Stimulated activated CD8-positive, alpha-beta memory T cell treated with anti-CD3 and anti-CD28 coated beads, Interleukin-2, amount 100 ng/mL, for 48 hours (primary cell): ENCODE results near the gene UBE2V1.
"Not testable (repeated sequence)": the region's sequence is repeated elsewhere in the genome, so short reads cannot be mapped to it uniquely, and the experiment has no call there.

ENCODE experiments used
- DNase-seq, 2 donors: peaks; one replicate each; pipeline ENCODE4 v3.0.0-alpha.2; 2020; ENCODE audit warnings: low read depth in 2 of 2

Gene UBE2V1

DNA sequence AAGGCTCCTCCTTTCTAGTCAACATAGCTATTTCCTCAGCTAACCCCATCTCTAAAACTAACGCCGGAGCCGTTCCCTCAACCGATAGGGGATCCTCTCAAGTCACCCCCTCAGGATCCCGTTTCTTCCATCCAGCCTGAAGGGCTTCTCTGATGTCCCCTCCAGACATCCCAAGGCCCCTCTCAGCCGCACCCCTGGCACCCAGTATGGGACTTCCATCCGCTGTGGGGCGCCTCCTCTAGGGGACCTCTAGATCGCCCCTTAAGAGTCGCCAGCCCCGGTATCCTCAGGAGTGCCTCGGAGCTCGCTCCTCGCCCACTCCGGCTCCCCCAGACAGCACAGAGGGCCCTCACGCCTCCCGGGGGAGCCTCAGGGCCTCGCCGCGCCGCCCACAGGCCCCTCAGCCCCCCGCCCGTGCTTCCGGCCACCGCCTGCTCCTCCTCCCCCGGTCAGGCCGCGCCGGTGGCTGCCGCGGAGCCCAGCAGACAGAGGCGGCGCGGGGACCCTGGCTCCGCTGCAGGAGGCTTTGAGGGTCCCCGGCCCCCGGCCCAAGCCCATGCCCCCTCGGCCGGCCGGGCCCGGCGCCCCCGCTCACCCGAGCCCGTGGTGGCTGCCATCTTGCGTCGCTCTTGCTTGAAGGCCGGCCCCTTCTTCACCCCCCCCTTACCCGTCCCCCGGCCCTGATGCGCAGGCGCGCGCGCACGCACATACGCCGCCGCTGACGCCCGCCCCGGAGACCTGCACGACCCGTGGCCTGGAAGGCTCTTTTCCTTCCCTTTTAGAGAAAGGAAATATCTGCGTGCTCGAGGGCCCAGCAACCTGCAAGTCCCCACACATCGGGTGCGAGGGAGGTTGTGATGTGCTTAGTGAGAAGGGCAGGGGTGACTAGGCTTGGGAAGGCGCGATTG, at the start of gene UBE2V1:
UBE2V1 (minus strand) TSS at position 639 of the 908 bp plus-strand sequence; CDS start at position 617, 22 bp downstream.
- peak; percentile 83 to 87 for DNase-seq

DNA sequence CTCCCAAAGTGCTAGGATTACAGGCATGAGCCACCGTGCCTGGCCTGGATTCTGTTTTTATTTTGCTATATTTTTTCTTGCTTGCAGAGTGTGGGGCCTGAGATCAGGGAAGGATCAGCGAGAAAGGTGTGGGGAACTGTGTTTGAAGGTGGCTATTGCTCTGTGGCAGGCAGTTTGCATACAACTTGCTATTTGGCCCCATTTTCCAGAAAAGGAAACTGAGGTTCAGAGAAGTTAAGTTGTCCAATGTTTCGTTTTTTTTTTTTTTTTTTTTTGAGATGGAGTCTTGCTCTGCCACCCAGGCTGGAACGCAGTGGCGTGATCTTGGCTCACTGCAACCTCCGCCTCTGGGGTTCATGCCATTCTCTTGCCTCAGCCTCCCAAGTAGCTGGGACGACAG, 48.5 kb upstream of the UBE2V1 start:
- DNase-seq, result not testable (repeated sequence)

DNA sequence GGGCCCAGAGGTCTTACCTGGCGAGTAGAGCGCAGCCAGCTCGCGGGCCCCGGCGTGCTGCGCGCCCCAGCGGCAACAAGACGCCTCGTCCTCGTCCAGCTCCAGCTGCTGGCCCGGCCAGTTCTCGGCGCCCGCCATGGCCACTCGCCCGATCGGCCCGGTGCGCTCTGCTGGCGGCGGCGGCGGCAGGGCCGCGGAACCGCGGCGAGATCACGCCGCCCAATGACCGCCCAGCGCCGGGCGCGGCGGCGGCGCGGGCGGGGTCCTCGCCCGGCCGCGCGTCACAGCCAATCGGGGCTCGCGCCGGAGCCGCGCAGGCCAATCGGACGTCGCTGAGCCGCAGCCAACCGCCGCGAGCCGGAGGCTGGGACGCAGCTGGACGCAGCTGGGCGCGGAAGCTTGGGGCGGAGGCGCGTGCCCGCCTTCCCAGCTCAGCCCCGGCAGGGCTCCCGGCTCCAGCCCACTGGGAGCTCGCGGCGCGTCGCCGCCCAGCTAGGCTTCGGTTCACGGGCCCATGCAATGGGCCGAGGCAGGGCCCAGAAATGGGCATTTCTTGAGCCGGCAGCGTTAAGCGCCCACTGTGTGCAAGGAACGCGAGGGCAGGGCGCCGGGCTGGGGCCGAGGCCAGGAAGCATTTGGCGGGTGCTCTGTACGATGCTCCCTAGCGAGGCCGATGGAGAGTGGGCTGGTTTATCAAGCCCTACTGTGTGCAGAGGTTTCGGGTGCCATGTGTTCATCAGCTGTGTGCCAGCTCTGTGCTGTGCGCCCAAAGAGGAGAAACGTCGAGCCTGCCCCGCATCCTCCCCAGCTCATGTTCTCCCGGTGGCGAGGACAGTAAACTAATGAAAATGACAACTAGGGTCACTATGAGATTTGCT, 40.8 kb upstream of the UBE2V1 start, which contains the start of gene PEDS1:
PEDS1 (minus strand) TSS at position 224 of the 878 bp plus-strand sequence; CDS start at position 138, 86 bp downstream.
- DNase-seq, result peak; percentile 76 to 79

DNA sequence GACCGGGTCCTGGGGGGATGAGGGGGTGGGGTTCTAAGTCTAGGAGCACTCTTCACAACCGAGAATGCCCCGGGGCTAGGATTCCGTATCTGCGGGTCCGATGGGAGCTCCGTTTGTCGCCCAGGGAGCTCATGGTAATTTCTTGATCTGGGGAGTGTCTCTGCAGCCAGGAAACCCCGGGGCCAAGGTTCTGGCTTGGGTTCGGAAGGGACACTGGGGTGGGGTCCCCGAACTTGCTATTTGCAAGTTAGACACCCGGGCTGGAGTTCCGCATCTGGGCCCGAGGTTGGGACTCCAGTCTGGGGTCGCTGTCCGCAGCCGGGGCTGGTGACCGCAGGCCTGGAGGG, 40.2 kb upstream of the UBE2V1 start:
- peak in 1 of 2 donors; percentile 7 for DNase-seq

DNA sequence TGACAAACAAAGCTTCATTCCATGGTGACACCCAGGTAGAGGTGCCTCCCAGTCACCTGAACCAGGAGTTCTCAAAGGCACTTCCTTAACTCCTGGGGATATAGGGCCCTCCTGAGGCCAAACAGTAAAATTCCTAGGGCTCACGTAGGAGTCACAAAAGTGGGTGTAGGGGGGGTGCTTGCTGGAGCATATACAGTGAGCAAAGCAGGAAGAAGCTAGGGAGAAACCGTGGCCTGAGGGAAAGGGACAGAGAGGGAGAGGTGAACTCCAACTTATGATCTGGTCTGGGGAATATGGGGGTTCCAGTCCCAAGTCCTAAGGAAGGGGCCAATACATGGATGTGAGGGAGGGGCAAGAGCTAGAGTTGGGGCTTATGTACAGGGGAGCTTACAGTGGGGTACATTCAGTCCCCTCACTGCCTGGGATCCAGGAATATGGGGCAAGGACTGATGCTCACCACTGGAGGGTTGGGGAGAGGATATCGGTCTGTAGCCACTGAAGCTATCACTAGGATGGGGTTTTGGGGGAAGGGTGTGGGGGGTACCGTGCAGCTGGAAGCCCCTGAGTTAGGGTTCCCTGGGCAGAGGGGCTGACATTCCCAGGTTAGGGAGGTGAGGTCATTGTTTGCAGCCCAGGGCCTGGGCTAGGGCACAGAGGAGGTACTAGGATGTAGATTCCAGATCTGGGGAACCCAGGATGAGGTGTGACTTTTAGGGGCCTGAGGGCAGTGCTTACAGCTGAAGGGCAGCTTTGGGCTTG, 39.6 kb upstream of the UBE2V1 start:
- no peak for DNase-seq

DNA sequence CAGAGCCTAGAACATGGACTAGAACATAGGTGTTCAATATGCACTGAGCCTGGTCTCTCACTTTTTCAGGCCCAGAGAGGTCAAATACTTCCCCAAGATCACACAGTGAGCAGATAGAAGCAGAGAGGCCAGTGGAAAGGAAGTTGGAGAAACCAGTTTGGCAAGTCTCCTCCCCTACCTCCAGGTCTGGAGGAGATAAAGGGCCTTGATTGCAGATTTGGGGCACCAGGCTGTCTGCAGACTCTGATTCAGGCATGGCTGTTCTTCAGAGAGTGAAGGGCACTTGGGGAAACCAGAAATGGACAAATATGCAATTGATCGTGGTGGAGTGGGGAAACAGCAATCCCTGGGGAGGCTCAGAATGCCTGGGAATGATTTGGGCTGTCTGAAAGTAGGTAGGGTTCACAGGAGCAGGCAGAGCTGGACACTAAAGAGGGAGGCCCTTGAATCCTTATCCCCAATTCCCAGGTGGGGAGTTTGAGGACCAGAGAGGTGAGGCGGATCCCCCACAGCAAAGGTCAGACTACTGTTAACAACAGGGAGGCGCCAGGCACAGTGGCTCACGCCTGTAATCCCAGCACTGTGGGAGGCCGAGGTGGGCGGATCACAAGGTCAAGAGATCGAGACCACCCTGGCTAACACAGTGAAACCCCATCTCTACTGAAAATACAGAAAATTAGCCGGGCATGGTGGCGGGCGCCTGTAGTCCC, 38.2 kb upstream of the UBE2V1 start:
- no peak for DNase-seq

DNA sequence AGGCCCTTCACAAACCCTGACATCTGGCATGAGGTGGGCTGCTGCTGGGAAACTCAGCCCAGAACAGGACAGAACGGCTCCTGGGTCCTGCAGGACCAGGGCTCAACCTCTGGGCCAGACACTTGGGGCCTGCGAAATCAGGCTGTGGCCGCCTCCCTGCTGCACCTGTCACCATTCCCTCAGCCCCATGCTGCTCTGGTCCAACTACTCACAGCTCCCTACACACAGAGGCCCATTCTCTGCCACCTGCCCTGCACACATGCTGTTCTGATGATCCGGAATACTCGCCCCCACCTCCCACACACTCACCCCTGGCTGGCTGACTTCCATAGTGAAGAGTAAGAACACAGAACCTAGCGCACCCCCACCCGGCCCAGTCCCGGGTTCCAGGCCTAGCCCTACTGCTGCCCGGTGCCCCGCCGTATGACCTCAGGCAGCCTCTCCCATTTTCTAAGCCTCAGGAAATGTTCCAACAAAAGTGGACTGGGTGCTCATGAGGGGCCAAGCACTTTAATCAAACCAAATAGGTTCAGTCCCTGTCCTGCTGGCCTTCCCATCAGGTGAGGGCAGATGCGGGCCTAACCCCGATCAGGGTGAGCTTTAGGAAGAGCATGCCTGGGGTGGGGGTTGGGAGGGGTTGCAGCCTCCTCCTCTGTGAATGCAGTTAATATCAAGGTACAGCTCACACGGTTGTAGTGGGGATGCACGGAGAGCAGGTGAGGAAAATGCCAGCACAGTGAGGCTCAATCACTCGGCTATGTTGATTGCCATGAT, 36.7 kb upstream of the UBE2V1 start:
- DNase-seq, result no peak

DNA sequence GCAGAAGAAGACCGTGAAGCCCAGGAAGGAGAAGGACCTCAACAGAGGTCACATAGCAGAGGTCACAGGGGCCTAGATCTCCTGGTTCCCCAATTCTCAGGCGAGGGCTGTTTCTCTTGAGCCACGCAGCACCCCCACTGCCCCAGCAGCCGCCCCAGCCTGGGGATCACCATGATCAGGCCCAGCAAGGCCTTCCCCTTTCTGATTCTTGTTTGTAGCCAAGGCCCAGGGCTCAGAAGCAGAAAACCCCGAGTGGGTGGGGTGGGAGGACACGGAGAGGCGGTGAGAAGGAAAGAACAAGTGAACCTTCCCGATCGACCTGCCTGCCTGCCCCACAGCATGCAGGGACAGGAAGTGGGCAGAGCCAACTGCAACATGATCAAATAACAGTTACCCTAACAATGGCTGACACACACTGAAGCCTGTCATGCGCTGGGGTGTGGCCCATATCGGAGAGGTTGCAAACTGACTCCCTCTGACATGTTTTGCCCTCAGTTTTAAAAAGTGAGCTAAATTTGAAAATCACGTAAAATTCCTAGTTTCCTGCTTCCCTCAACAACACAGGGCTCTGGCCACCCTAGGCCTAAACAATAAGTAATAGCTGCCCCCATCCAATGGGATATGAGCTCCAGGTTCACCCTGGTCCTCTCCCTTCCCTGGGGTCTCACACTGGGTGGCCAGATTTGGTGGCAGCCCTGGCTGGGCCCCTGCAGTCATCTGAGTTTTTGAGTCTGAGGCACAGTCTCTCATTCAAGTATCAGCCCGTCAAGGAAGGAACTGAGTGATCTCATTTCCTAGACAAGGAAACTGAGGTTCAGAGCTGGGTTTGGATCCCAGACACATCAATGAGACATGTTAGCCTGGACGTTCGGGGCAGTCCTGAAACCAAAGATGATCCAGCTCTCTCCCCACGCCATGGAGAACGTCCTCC, 34.0 kb upstream of the UBE2V1 start:
- peak; percentile 44 to 54 for DNase-seq

DNA sequence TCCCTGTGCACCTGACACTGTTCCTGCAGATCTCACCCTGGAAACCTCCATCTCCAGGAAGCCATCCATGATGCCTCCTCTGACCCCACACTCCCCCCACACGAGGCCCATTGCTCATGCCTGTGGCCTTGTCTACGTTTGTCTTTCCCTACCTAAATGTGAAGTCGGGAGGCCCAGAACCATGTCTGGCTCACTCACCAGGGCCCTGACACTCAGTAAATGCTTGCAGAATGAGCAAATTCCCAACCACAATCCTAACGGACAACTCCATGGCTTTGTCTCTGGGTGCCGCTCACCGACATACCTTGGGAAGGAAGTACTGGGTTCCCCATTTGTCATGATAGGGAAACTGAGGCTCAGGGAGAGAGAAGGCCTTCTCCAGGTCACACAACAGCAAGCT, 33.3 kb upstream of the UBE2V1 start:
- no peak for DNase-seq

DNA sequence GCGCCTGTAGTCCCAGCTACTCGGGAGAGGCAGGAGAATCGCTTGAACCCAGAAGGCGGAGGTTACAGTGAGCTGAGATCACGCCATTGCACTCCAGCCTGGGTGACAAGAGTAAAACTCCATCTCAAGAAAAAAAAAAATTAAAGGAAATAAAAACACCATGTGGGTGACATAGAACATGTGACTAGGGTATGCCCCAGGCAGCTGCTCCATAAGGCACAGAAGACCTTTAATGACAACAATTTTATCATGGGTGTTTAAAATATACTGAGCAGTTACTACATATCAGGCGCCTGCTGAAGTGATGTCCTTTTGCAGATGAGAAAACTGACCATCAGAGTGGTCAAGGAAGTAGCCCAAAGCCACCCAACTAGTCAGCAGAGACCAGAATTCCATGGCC, 32.6 kb upstream of the UBE2V1 start:
- no peak for DNase-seq

DNA sequence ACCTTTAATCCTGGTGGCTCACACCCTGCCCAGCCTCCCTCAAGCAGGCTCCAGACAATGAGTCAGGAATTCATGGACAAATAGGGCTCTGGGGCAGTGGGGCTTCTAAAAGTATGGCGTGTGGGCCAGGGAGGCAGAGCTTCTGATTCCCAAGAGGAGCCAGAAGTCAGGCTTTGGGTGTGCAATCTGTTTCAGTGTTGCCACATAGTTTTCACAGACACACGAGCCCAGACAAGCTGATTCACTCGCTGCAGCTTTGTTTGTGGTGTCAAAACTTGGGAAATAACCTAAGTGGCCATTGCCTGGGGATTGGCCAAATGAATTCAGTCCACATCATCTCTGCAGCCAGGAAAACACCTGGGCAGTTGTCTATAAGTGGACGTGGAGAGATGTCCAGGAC, 31.4 kb upstream of the UBE2V1 start:
- no peak for DNase-seq

DNA sequence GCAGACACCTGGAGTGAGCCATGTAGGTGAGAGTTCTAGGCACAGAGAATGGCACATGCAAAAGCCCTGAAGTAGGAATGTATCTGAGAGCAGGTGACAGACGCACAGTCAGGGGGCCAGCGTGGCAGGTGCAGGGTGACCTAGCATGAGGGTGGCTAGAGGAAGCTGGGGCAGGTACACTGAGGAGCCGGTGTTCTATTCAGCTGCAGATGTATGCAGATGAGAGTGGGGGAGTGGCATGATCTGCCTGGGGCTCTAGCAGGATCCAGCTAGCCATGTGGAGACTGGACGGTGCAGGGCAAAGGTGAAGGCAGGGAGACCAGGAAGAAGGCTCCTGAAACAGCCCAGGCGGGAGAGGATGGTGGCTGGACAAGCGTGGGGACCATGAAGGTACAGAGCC, 29.9 kb upstream of the UBE2V1 start:
- DNase-seq, result no peak

DNA sequence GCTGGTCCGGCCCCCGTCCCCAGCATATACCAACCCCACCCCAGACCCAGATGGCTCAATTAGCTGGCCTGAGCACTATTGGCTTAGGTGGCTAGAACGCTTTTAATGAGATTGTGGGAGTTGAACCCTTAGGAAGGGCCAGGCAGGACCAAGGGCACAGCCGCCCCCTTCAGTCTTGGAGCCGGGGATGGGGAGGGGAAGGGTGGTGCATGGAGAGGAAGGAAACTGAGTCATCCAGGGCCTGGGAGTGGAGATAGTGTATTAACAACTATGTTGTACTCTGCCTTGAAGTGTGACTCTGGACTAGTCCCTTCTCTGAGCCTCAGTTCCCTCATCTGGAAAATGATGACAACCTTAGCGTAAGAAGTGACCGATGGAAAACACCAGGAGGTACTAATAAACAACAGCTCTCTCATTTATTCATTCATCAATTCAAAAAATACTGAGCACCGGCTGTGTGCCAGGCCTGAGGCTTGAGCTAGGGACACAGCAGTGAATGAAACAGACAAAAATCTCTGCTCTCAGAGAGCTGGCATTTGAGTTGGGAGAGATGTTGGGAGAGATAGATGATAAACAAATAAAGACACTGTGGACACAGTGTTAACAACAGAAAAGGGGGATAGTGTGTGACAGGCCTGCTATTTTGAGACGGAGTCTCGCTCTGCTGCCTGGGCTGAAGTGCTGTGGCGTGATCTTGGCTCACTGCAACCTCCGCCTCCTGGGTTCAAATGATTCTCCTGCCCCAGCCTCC, 29.0 kb upstream of the UBE2V1 start:
- DNase-seq, result no peak

DNA sequence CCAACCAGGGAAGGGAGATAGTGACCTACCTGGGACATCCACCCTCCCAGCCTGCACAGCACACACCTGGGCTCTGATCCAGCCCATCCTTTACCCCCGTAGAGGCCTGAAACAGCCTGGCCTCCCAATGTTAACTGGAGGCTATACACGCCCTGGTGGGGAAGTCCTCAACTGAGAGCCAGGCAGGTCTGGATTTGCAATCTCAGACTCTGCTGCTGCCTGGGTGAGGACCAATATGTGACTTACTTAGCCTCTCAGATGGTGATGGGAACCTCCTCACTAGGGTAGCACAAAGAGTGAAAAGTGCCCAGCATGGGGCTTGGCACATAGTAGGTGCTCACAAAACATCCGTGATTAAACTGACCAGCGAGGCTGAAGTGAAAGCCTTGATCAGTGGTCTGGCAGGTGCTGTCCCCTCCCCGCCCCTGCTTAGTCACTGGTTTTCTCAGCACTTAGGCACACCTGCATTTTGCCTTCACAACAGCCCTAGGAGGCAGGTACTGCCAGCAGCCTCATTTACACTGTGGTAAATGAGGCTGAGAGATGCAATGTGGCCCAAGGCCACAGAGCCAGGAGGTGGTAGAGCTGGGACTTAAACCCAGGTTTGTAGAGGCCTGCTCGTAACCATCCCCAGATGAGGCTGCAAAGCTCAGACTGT, 28.2 kb upstream of the UBE2V1 start:
- no peak for DNase-seq

DNA sequence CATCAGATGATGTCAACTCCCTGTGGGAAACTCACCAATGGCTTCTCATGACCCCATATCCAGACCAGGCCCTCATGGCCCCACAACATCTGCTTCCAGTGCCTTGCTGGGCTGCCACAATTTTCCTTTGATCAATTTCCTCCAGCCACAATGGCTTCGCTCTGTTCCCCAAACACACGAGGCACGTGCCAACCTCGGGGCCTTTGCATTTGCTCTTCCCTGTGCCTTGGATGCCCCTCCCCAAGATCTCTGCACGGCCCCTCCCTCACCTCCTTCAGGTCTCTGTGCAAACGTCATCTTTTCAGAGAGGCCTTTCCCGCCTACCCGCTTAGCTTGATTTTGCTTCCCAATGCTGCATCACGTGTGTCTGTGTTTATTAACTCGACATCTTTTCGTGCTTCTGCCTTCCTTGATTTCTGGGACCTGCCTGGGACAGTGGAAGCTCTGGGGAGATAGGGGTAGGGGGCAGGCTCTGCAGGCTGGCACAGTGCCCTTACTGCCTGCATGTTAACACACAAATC, 27.4 kb upstream of the UBE2V1 start:
- DNase-seq, result no peak

DNA sequence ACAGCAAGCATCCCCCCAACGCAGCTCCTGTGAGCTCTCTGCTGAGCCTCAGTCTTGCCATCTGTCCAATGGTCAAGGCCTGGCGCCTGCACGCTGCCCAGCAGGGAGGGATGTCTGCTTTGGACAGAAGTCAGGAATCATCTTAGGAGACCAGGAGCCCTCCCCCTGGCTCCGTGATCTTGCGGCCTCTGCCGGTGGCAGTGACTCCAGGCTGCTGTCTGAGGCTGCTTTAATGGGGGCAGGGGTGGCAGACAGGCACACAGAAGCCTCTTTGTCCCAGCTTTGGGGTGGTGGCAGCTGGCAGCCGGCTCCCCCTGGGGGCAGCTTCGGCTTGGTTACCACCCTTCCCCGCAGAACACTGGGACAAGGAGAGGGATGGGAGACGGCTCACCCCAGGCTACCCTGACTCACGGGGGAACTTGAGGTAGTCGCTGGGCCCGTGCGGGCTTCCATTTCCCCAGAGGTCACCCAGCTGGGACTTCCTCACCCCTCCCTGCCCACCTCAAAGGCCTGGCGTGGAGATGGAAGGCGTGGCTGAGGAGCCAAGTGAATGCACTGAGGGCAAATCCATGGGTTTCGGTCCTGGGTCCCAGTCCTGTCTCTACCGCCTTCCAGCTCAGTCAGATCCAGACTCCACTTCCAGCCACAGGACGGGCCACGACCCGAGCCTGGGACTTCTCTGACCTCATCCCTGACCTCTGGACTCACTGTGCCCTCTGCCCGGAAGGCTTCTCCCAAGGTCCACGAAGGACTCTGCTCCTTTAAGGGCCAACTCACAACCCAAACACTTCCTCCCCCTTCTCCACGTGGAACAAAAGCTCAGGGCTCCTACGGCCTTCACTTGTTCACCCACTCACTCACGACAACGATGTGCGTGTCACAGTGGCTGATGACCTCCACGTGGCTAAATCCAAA, 25.8 kb upstream of the UBE2V1 start:
- DNase-seq, result no peak

DNA sequence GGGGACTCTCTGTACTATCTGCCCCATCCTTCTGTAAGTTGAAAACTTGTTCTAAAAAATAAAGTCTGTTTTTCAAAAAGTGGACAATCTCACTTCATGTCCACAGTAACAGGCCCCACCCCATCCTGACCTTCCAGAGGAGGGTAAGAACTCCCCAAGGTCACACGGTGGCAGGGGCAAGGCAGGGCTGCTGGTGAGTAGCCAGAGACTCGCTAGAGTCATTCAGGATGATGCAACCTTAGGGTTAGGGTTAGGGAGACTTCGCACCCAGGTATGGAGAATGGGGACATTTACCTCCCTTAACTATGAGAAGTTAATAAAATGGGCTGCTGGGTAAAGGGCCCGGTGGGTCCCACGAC, 25.1 kb upstream of the UBE2V1 start:
- DNase-seq, result no peak
